ENCODE data around the gene ZNF236.

GRCh38 chr18:76988031-76988826, 165.9 kb downstream of the ZNF236 start:
- TF ChIP-seq CTCF (IDR thresholded peaks at IDR 0.05) (no peak), POLR2A (IDR thresholded peaks at IDR 0.05) (no peak), POLR2AphosphoS5 (IDR thresholded peaks at IDR 0.05) (no peak)
